ENCODE data around the gene ATP6V0E2.

ATP6V0E2 gene

GRCh38 chr7:149864023-149864422, 9.7 kb upstream of the ATP6V0E2 start:
- FAIRE-seq = no peak

- no peak for FAIRE-seq
These were observed 9.0 kb upstream of the ATP6V0E2 start for GRCh38 chr7:149864751-149865150.

GRCh38 chr7:149865437-149865836, 8.3 kb upstream of the ATP6V0E2 start:
- no peak for FAIRE-seq

GRCh38 chr7:149866139-149866778, 7.5 kb upstream of the ATP6V0E2 start:
- no peak for FAIRE-seq

- no peak for FAIRE-seq
These were observed 6.9 kb upstream of the ATP6V0E2 start for GRCh38 chr7:149866779-149867447.

- FAIRE-seq = no peak
These were observed 5.8 kb upstream of the ATP6V0E2 start for GRCh38 chr7:149867762-149868622.

GRCh38 chr7:149868623-149869290, 5.0 kb upstream of the ATP6V0E2 start:
- FAIRE-seq = no peak

GRCh38 chr7:149869291-149869650, 4.5 kb upstream of the ATP6V0E2 start:
- no peak for FAIRE-seq

GRCh38 chr7:149869867-149870266, 3.9 kb upstream of the ATP6V0E2 start:
- no peak for FAIRE-seq

GRCh38 chr7:149870274-149870673, 3.5 kb upstream of the ATP6V0E2 start:
- no peak for FAIRE-seq

GRCh38 chr7:149870701-149871483, 2.9 kb upstream of the ATP6V0E2 start:
- no peak for FAIRE-seq

GRCh38 chr7:149871576-149871975, 2.2 kb upstream of the ATP6V0E2 start:
- no peak for FAIRE-seq

GRCh38 chr7:149872419-149873073, 1.2 kb upstream of the ATP6V0E2 start:
- FAIRE-seq = no peak

- FAIRE-seq = no peak
These were observed 338 bp downstream of the ATP6V0E2 start for GRCh38 chr7:149873970-149874643.

- FAIRE-seq = no peak
These were observed 867 bp downstream of the ATP6V0E2 start for GRCh38 chr7:149874644-149875028.

GRCh38 chr7:149875396-149875795, 1.6 kb downstream of the ATP6V0E2 start:
- FAIRE-seq = no peak

- no peak for FAIRE-seq
These were observed 4.2 kb downstream of the ATP6V0E2 start for GRCh38 chr7:149877890-149878522.

GRCh38 chr7:149878523-149878921, 4.8 kb downstream of the ATP6V0E2 start:
- FAIRE-seq = no peak

GRCh38 chr7:149879271-149879743, 5.5 kb downstream of the ATP6V0E2 start:
- FAIRE-seq = no peak
